K562 (cell line): Measurements from ENCODE around the gene CELF4. TPM values are rescaled to one million over a fixed set of nuclear protein-coding genes. Genes with fewer than 3 reads are reported as not detected.

Experiments used
- ATAC-seq: fragments of 200-7000 bp; cut with Tn5 transposase; 3 replicates; pipeline ENCODE4 v1.9.1; 2020; ENCODE audit warnings: moderate library complexity
- BruUV-seq: library from RNA; stranded (reverse); fragments of 400-500 nt; replicated peaks from 2 replicates; lab custom pipeline; 2021; lab: Mats Ljungman, UMichigan
- CTCF ChIA-PET: fragments of 300-600 bp; formaldehyde crosslinking; extraction: SDS; loops from one replicate; lab custom pipeline; 2021; ENCODE audit warnings: low intra/inter-chr PET ratio; lab: Yijun Ruan, JAX
- POLR2A ChIA-PET: fragments of 300-600, 350-650 bp; sonication (Branson Sonifier 250); formaldehyde crosslinking; extraction: SDS; loops from one replicate; lab custom pipeline; 2021; ENCODE audit warnings: antibody characterized with exemption, inconsistent platforms; lab: Yijun Ruan, JAX
- DNase-seq, 4 experiments: peaks; one replicate each; pipeline versions ENCODE4 v3.0.0 to v3.0.0-alpha.2; 2011 to 2018; ENCODE audit warnings: low spot score in 3 of 4, mixed read lengths in 3 of 4; ENCODE audit errors: extremely low read depth in 1 of 4
- FAIRE-seq: peaks from 2 replicates; lab custom pipeline; 2011; peaks lifted over from hg19 to GRCh38; lab: Jason Lieb, UNC
- H2AFZ ChIP-seq: 2 replicates; pipeline ENCODE4 v1.6.0; 2011; ENCODE audit warnings: low read depth, low read length, control low read depth, inconsistent platforms
- H3K27ac ChIP-seq: fragments of 200-600 bp; 3 replicates; pipeline ENCODE4 v1.8.0; 2011; ENCODE audit warnings: low read depth, mild to moderate bottlenecking, control low read depth, inconsistent platforms, low read length, moderate library complexity, mixed read lengths; ENCODE audit errors: extremely low read depth
- H3K27me3 ChIP-seq, 2 experiments: fragments of 300-600 bp in 1 of 2; 2 replicates in 1 of 2; 3 replicates in 1 of 2; pipeline versions ENCODE4 v1.6.0 to v1.8.0; 2011; ENCODE audit warnings: inconsistent platforms in 2 of 2, low read length in 2 of 2, mild to moderate bottlenecking in 1 of 2, mixed read lengths in 1 of 2, moderate library complexity in 1 of 2; ENCODE audit not compliant: control insufficient read depth in 2 of 2, insufficient read depth in 2 of 2
- H3K36me3 ChIP-seq: fragments of 300-600 bp; 3 replicates; pipeline ENCODE4 v1.8.0; 2011; ENCODE audit warnings: mild to moderate bottlenecking, low read length, inconsistent platforms; ENCODE audit not compliant: control insufficient read depth, insufficient read depth
- H3K4me1 ChIP-seq, 2 experiments: fragments of 200-600 bp in 1 of 2; replicated peaks in 1 of 2; 2 replicates in 1 of 2; 3 replicates in 1 of 2; pipeline versions ENCODE4 v1.5.1 to v1.8.0; 2011; ENCODE audit warnings: inconsistent platforms in 2 of 2, low read length in 2 of 2, mild to moderate bottlenecking in 1 of 2, mixed read lengths in 1 of 2, moderate library complexity in 1 of 2; ENCODE audit not compliant: control insufficient read depth in 2 of 2, insufficient read depth in 2 of 2
- H3K4me2 ChIP-seq: 2 replicates; pipeline ENCODE4 v1.6.1; 2011; ENCODE audit warnings: low read length, control low read depth, inconsistent platforms, mixed read lengths; ENCODE audit not compliant: insufficient read depth
- H3K4me3 ChIP-seq: fragments of 200-600 bp; sonication (generic), shearing (Covaris generic); 2 replicates; pipeline ENCODE4 v1.5.1; 2016; ENCODE audit warnings: control low read depth, inconsistent platforms
- H3K79me2 ChIP-seq: fragments of 200-600 bp; 3 replicates; pipeline ENCODE4 v1.8.0; 2011; ENCODE audit warnings: low read length, inconsistent platforms; ENCODE audit not compliant: control insufficient read depth, insufficient read depth
- H3K9ac ChIP-seq, 2 experiments: 2 replicates each; pipeline versions ENCODE4 v1.6.0 to v1.6.1; 2011; ENCODE audit warnings: low read depth in 2 of 2, low read length in 2 of 2, control low read depth in 1 of 2, inconsistent platforms in 1 of 2, mild to moderate bottlenecking in 1 of 2, mixed read lengths in 1 of 2; ENCODE audit not compliant: insufficient read depth in 1 of 2
- H3K9me1 ChIP-seq: one replicate; pipeline ENCODE4 v1.6.0; 2011; ENCODE audit warnings: inconsistent platforms, mild to moderate bottlenecking, low read length, moderate library complexity; ENCODE audit not compliant: control insufficient read depth, insufficient read depth
- H3K9me3 ChIP-seq: replicated peaks from 2 replicates; pipeline ENCODE4 v1.5.1; 2011; ENCODE audit warnings: low read depth, low read length, inconsistent platforms; ENCODE audit not compliant: control insufficient read depth, insufficient read depth
- H4K20me1 ChIP-seq: replicated peaks from 2 replicates; pipeline ENCODE4 v1.6.1; 2011; ENCODE audit warnings: low read length, inconsistent platforms, mixed read lengths; ENCODE audit not compliant: control insufficient read depth, insufficient read depth
- ATF4 ChIP-seq: fragments of 450-650 bp; formaldehyde crosslinking; IDR thresholded peaks from 2 replicates; pipeline ENCODE4 v1.4.0; 2022; ENCODE audit warnings: mild to moderate bottlenecking, moderate library complexity
- HDAC1 ChIP-seq, 2 experiments: fragments of 450-650 bp; IDR thresholded peaks; 2 replicates each; pipeline ENCODE4 v1.6.1; 2016 to 2017; ENCODE audit warnings: inconsistent platforms in 1 of 2, mild to moderate bottlenecking in 1 of 2, moderate library complexity in 1 of 2
- NFATC3 ChIP-seq: fragments of 450-650 bp; IDR thresholded peaks from 2 replicates; pipeline ENCODE4 v1.6.1; 2017; ENCODE audit warnings: mild to moderate bottlenecking
- NFRKB ChIP-seq: fragments of 450-650 bp; IDR thresholded peaks from 2 replicates; pipeline ENCODE4 v1.6.1; 2016; ENCODE audit warnings: low read depth
- NR0B1 ChIP-seq: fragments of 450-650 bp; IDR thresholded peaks from one replicate; pipeline ENCODE4 v1.6.1; 2018; ENCODE audit warnings: mild to moderate bottlenecking, moderate library complexity; ENCODE audit not compliant: partially characterized antibody
- PHF8 ChIP-seq: fragments of 200-600 bp; sonication (generic); IDR thresholded peaks from 2 replicates; pipeline ENCODE4 v1.6.1; 2012; ENCODE audit warnings: mixed run types, mild to moderate bottlenecking, inconsistent platforms, low read length, moderate library complexity, borderline replicate concordance
- SIN3B ChIP-seq: fragments of 450-650 bp; IDR thresholded peaks from 2 replicates; pipeline ENCODE4 v1.6.1; 2017; ENCODE audit warnings: low read depth, mild to moderate bottlenecking, moderate library complexity
- SMARCB1 ChIP-seq: IDR thresholded peaks from 2 replicates; pipeline ENCODE4 v1.6.1; 2011; ENCODE audit warnings: improper control_type of control experiment, low read depth; ENCODE audit not compliant: insufficient read length
- SRSF9 ChIP-seq: fragments of 200-400 bp; formaldehyde crosslinking; IDR thresholded peaks from 2 replicates; pipeline ENCODE4 v1.6.1; 2017; ENCODE audit warnings: low read depth, low read length, borderline replicate concordance
- TBP ChIP-seq: optimal IDR thresholded peaks from 2 replicates; pipeline ENCODE3; 2011; ENCODE audit warnings: low read depth, low read length, improper control_type of control experiment
- THAP12 ChIP-seq: fragments of 250-450 bp; sonication (Bioruptor Pico); IDR thresholded peaks from 2 replicates; pipeline ENCODE4 v1.9.0; 2021; ENCODE audit warnings: mild to moderate bottlenecking, inconsistent platforms
- UBTF ChIP-seq, 2 experiments: IDR thresholded peaks; 2 replicates each; pipeline ENCODE4 v1.6.1; 2012; ENCODE audit warnings: improper control_type of control experiment in 2 of 2, low read depth in 2 of 2, low read length in 2 of 2, borderline replicate concordance in 1 of 2
- VEZF1 ChIP-seq: fragments of 200-800 bp; sonication (Bioruptor generic); IDR thresholded peaks from 2 replicates; pipeline ENCODE4 v1.6.1; 2017; ENCODE audit warnings: missing genetic modification characterization, missing compliant biosample characterization
- ZBTB1 ChIP-seq: sonication (generic); formaldehyde crosslinking; IDR thresholded peaks from 2 replicates; pipeline ENCODE4 v1.8.1; 2023; ENCODE audit warnings: missing genetic modification reagents, low read depth, mild to moderate bottlenecking, borderline replicate concordance
- WGBS: fragments of 100-300 bp; shearing (Covaris generic); methylation state at CpG from one replicate; pipeline ENCODE4 v1.1.6; 2016; ENCODE audit warnings: low coverage, mixed read lengths; ENCODE audit not compliant: insufficient coverage; ENCODE audit errors: missing lambda C conversion rate; 5-methylcytosine and 5-hydroxymethylcytosine counted together
- in situ Hi-C: fragments of 300-500 bp; cut with MboI; formaldehyde crosslinking; loops from 4 replicates; pipeline ENCODE4 v1.15.0; 2018; ENCODE audit warnings: inconsistent platforms, mixed read lengths
- intact Hi-C: fragments of 100-400 bp; cut with micrococcal nuclease; formaldehyde crosslinking; loops from 2 replicates; pipeline ENCODE4 v1.14.2; 2022
- polyA plus RNA-seq, 8 experiments: library from polyadenylated mRNA; depleted of rRNA in 4 of 8; stranded (reverse) in 5 of 8; unstranded in 3 of 8; fragments of >200 nt; fragmentation: Nextera tagmentation in 2 of 8; fragmentation: Illumina TruSeq in 1 of 8; extraction: Ambion mirVana in 2 of 8; extraction: Trizol in 1 of 8; gene quantifications; 2 replicates each; pipeline versions ENCODE4 v1.2.1 to v1.2.3, GENCODE V29; 2011 to 2014; ENCODE audit warnings: inconsistent platforms in 1 of 8, missing spikeins in 1 of 8
- total RNA-seq, 7 experiments: library from RNA; depleted of rRNA in 6 of 7; stranded (reverse); fragments of >200 nt in 6 of 7; fragmentation: Illumina TruSeq in 2 of 7; extraction: Trizol in 2 of 7; gene quantifications; 2 replicates each; pipeline versions ENCODE4 v1.2.1 to v1.2.3, GENCODE V29; 2011 to 2021; ENCODE audit warnings: low replicate concordance in 1 of 7

CELF4 gene
- total and polyA plus RNA-seq, 9 of the 15 experiments (the other 6 are each of a cell fraction or from before 2014, with no cell fraction given): 0.04 to 0.24 (median 0.07) TPM; not detected in 3

GRCh38 chr18:37470986-37471385 is 94.6 kb downstream of the CELF4 start:
- H3K36me3 ChIP-seq: no peaks in the 10 kb centered on the region
- DNase-seq (no peak), ATAC-seq (no peak), FAIRE-seq (no peak)
- intact Hi-C loops: no loop called here
- H3K9ac ChIP-seq: no peak overlapping the region
- CTCF ChIA-PET: no interaction called here
- H3K27me3 ChIP-seq: no peaks in the 10 kb centered on the region
- H3K4me2 ChIP-seq: no peak overlapping the region
- H3K4me3 ChIP-seq: no peak overlapping the region
- no peaks in the 10 kb centered on the region for H3K9me3 ChIP-seq
- H2AFZ ChIP-seq: no peak overlapping the region
- POLR2A ChIA-PET: no interaction called here
- BruUV-seq: no TSS peak
- 4% methylated on average over 2 of the region's 2 CpGs for WGBS
- H3K4me1 ChIP-seq: no peaks in the 10 kb centered on the region
- no peaks in the 10 kb centered on the region for H3K9me1 ChIP-seq
- H3K79me2 ChIP-seq: no peaks in the 10 kb centered on the region
- no peak overlapping the region for H3K27ac ChIP-seq
- in situ Hi-C loops: no loop called here
- 0 out of 2 replicates have a peak, but pooled peaks cover under 1% of the 10 kb centered on the region for H4K20me1 ChIP-seq
- TF ChIP-seq THAP12: no peak
- TF ChIP-seq ZBTB1 (CRISPR knock-in tag): no peak
- no peak for TF ChIP-seq PHF8
- TF ChIP-seq UBTF (IDR thresholded peaks at IDR 0.05; ENCODE audit: borderline replicate concordance in 1 of 2, low read depth in 2 of 2, low read length in 2 of 2): no peak
- no peak for TF ChIP-seq SIN3B
- TF ChIP-seq VEZF1 (CRISPR knock-in tag): no peak
- TF ChIP-seq SRSF9: no peak
- no peak for TF ChIP-seq NFATC3
- no peak for TF ChIP-seq TBP
- no peak for TF ChIP-seq ATF4 (CRISPR knock-in tag)
- TF ChIP-seq SMARCB1: no peak
- TF ChIP-seq HDAC1 (IDR thresholded peaks at IDR 0.05): no peak
- TF ChIP-seq NFRKB: no peak
- no peak for TF ChIP-seq NR0B1
